Esophagus muscularis mucosa (tissue), 3 donors: Measurements from ENCODE around the gene XAF1.

Experiments
- EP300 ChIP-seq: sonication (generic); formaldehyde crosslinking; IDR thresholded peaks from one replicate; pipeline ENCODE4 v1.6.1; 2017; ENCODE audit warnings: antibody characterized with exemption
- TF ChIP-seq, protein P1 (sequence below), 3 experiments: fragments of 200-600 bp in 2 of 3; fragments of 450-650 bp in 1 of 3; sonication (generic) in 2 of 3; IDR thresholded peaks; one replicate each; pipeline ENCODE4 v1.5.1; 2017 to 2019; ENCODE audit warnings: antibody characterized with exemption in 3 of 3, mild to moderate bottlenecking in 2 of 3, moderate library complexity in 1 of 3

DNA sequence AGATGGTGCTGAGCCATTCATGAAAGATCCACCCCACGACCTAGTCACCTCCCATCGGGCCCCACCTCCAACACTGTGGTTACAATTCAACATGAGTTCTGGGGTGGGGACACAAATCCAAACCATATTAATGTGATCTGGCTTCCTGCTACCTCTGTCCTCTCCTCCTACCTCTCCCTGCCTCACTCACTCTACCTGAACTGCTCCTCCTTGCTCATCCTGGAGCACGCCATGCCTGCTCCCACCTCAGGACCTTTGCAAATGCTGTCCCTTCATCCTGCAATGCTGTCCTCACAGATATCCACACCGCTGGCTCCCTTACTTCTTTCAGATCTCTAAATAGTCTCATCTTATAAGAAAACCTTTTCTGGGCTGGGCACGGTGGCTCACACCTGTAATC is 31.8 kb upstream of the XAF1 start:
- TF ChIP-seq, protein P1, sequence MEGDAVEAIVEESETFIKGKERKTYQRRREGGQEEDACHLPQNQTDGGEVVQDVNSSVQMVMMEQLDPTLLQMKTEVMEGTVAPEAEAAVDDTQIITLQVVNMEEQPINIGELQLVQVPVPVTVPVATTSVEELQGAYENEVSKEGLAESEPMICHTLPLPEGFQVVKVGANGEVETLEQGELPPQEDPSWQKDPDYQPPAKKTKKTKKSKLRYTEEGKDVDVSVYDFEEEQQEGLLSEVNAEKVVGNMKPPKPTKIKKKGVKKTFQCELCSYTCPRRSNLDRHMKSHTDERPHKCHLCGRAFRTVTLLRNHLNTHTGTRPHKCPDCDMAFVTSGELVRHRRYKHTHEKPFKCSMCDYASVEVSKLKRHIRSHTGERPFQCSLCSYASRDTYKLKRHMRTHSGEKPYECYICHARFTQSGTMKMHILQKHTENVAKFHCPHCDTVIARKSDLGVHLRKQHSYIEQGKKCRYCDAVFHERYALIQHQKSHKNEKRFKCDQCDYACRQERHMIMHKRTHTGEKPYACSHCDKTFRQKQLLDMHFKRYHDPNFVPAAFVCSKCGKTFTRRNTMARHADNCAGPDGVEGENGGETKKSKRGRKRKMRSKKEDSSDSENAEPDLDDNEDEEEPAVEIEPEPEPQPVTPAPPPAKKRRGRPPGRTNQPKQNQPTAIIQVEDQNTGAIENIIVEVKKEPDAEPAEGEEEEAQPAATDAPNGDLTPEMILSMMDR (IDR thresholded peaks at IDR 0.05), result no peak
- no peak for TF ChIP-seq EP300
